LNCaP clone FGC (cell line): ENCODE measurements around the gene NSMF.

ENCODE experiments used
- DNase-seq: peaks from one replicate; pipeline ENCODE4 v3.0.0-alpha.2; 2011; ENCODE audit warnings: low read depth
- H3K4me3 ChIP-seq: 2 replicates; pipeline ENCODE4 v1.5.1; 2011; ENCODE audit warnings: mild to moderate bottlenecking, low read depth, low read length, control low read depth
- TF ChIP-seq, protein P1 (sequence below): IDR thresholded peaks from 2 replicates; pipeline ENCODE4 v1.5.1; 2012; ENCODE audit warnings: mild to moderate bottlenecking; ENCODE audit not compliant: control insufficient read depth, insufficient read depth; ENCODE audit errors: extremely low read depth

NSMF gene

DNA sequence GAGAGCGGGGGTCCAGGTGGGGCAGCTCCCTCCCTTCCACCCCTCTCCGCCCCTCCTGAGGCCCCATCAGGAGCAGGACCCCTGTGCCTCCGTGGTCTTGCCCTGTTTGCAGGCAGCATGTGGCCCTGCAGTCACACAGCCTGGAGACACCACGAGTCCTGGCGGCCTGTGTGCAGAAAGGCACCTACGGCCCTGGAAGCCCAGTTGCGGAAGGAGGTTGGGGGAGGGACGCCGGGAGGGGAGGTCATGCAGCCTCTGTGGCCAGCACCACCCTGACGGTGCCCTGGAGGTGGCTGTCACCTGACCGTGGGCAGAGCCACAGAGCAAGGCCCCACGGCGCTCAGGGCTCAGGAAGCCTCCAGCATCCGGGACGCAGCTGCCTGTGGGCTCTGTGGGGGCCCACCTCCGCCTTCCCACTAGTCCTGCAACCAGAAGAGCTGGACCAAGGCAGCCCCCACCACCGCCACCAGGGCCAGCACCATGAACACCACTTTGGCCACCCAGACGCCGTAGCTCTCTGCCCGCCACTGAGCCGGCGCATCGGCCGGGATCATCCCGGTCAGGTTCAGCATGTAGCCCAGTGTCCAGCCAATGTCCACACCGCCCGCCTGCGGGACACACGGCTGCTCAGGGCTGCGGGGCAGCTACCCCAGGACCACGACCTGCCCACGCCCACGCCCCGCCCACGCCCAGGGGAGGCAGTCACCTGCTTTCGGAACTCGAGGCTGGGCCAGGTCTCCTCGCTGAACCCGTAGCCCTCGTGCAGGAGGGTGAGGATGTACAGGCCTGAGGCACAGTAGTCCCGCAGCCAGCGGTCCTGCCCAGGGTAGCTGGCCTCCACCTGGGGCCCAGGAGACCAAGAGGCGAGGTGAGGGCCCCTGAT, 24.4 kb downstream of the NSMF start:
- TF ChIP-seq, protein P1, sequence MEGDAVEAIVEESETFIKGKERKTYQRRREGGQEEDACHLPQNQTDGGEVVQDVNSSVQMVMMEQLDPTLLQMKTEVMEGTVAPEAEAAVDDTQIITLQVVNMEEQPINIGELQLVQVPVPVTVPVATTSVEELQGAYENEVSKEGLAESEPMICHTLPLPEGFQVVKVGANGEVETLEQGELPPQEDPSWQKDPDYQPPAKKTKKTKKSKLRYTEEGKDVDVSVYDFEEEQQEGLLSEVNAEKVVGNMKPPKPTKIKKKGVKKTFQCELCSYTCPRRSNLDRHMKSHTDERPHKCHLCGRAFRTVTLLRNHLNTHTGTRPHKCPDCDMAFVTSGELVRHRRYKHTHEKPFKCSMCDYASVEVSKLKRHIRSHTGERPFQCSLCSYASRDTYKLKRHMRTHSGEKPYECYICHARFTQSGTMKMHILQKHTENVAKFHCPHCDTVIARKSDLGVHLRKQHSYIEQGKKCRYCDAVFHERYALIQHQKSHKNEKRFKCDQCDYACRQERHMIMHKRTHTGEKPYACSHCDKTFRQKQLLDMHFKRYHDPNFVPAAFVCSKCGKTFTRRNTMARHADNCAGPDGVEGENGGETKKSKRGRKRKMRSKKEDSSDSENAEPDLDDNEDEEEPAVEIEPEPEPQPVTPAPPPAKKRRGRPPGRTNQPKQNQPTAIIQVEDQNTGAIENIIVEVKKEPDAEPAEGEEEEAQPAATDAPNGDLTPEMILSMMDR: no peak
- no peak overlapping the region for H3K4me3 ChIP-seq
- DNase-seq: no peak

DNA sequence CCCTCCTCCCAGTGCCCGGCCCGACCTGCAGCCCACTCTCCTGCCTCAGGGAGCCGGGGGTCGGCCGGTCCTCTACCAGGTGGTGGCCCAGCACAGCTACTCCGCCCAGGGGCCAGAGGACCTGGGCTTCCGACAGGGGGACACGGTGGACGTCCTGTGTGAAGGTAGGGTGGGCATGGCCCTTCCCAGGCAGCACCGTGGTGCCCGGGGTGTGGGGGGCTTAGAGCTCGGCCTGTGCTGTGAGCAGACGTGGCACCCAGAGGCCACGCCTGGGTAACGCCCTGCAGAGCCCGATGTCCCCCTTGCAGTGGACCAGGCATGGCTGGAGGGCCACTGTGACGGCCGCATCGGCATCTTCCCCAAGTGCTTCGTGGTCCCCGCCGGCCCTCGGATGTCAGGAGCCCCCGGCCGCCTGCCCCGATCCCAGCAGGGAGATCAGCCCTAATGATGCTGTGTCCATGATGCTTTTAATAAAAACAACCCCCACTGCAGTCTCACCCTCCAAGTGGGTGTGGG, 25.2 kb downstream of the NSMF start:
- TF ChIP-seq, protein P1: no peak
- no peak overlapping the region for H3K4me3 ChIP-seq
- no peak for DNase-seq

DNA sequence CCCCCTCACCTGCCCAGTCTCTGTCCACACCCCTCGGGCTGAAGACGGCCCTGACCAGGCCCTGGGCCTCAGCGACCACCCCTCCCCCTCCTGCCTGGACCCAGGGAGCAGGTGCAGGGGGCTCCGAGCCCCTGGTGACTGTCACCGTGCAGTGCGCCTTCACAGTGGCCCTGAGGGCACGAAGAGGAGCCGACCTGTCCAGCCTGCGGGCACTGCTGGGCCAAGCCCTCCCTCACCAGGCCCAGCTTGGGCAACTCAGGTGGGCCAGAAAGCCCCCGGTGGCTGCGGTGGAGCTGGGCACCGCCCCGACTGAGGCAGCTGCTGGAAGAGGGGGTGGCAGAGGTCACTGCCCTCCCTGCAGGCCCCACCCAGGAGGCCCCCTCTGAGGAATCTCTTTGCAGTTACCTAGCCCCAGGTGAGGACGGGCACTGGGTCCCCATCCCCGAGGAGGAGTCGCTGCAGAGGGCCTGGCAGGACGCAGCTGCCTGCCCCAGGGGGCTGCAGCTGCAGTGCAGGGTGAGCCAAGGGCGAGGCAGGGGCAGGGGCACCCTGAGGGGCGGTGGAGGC, 25.7 kb downstream of the NSMF start:
- DNase-seq: no peak
- no peak overlapping the region for H3K4me3 ChIP-seq
- TF ChIP-seq, protein P1: no peak

DNA sequence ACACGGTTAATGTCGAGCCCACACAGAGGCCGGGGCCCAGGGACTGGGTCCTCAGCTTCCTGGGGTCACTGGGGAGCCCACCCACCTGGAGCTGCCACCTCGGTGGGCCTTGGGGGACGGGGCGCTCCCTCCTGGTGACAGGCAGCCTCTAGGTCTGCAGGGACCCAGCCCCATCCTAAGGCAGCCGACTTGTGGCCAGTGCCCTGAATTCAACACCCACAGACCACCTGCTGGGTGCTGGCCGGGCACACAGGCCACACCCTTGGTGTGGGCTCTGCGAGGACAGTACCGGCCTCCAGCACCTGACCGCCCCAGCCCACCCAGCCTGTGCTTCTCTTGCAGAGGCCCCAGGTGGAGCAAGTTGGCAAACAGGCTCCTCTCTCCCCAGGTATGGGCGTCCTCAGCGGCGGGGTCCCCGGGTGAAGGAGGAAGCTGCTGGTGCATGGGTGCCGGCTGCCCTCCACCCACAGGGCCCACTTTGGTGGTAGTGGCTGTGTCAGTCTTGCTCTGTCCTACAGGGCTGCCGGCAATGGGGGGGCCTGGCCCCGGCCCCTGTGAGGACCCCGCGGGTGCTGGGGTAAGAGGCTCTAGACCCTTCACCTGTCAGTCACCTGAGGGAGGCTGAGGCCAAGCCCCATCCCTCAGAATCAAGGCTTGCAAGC, 26.3 kb downstream of the NSMF start:
- no peak overlapping the region for H3K4me3 ChIP-seq
- TF ChIP-seq, protein P1: no peak
- no peak for DNase-seq

DNA sequence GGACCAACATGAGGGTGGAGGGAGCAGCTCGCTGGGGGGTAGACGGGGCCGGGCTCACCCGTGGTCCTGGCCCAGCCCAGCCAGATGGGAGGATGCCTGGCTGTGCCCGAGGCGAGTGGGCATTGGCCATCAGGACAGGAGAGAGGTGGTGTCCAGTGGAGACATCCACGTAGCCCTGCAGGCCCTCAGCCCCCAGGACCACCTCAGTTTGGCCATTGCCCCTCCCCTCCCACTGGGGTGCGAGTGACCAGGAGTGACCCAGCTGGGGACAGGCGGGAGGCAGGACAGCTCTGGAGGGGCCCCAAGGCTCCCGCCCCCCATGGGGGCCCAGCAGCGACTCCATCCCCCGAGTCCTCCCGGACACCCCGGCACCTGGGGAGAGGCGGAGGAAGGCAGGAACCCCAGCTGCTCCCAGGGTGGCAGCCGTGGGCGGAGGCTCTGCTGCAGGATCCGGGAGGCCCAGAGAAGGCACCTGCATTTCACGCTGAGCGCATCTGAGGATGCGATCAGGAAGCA, 27.7 kb downstream of the NSMF start:
- H3K4me3 ChIP-seq: no peak overlapping the region
- no peak for DNase-seq
- TF ChIP-seq, protein P1: no peak

DNA sequence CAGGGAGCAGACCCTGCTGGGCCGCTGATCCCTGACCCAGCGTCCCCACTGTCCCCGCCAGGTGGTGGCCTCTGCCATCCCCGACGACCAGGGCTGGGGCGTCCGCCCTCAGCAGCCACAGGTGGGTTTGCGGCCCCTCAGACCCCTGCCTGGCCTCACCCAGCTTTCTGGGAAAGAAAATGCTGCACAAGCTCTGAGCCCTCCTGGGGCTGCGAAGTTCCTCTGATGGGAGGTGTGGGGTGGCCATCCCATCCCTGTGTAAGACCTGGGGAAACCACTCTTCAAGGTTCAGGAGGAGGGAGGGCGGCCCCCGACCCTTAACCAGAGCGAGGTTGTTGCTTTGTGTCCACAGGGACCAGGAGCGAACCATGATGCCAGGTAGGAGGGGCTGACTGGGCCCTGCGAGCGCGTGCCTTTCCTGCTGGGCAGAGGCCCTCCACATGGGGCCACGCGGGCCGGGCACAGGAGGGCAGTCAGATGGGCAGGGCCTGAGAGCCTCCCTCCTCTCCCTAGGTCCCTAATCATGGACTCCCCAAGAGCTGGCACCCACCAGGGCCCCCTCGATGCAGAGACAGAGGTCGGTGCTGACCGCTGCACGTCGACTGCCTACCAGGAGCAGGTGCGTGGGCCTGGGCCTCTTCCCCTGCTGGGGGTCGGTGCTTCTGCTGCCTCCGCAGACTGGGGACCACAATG, 28.3 kb downstream of the NSMF start:
- H3K4me3 ChIP-seq: no peak overlapping the region
- TF ChIP-seq, protein P1: no peak
- no peak for DNase-seq
